ENCODE data around the gene GRID2.

- TF ChIP-seq POLR2AphosphoS5 (IDR thresholded peaks at IDR 0.05): no peak
- no peak for TF ChIP-seq POLR2A (IDR thresholded peaks at IDR 0.05)
- TF ChIP-seq CTCF (IDR thresholded peaks at IDR 0.05): no peak
Measured at GRCh38 chr4:92359491-92359890, 55.7 kb downstream of the GRID2 start.

Data from breast epithelium (tissue), 3 donors.